Mononuclear cell (primary cell): ENCODE data around the gene SNX13. TPM values are rescaled to one million over a fixed set of nuclear protein-coding genes. Genes with fewer than 3 reads are reported as not detected.

Source experiments
- H3K27me3 ChIP-seq: 2 replicates; pipeline ENCODE4 v1.6.0; 2011; ENCODE audit warnings: low read length, control low read depth; ENCODE audit not compliant: insufficient read depth
- H3K4me1 ChIP-seq: 2 replicates; pipeline ENCODE4 v1.5.1; 2011; ENCODE audit warnings: mild to moderate bottlenecking, low read length, control low read depth; ENCODE audit not compliant: insufficient read depth
- H3K4me3 ChIP-seq: 2 replicates; pipeline ENCODE4 v1.5.1; 2011; ENCODE audit warnings: mild to moderate bottlenecking, low read length, moderate library complexity
- H3K9me3 ChIP-seq: 2 replicates; pipeline ENCODE4 v1.5.1; 2011; ENCODE audit warnings: low read depth, mild to moderate bottlenecking, control low read depth, low read length
- total RNA-seq: library from RNA; depleted of rRNA; stranded (reverse); fragments of >200 nt; gene quantifications from one replicate; pipeline ENCODE4 v1.2.3, GENCODE V29; 2012

The SNX13 gene
- 57.2 TPM for total RNA-seq

GRCh38 chr7:17940302-17940883 lies at the start of gene SNX13:
Gene SNX13 (minus strand): TSS chr7:17940494. CDS start chr7:17940295, 199 bp downstream.
- H3K9me3 ChIP-seq, result no peaks in the 10 kb centered on the region

GRCh38 chr7:17989546-17989945 lies 49.3 kb upstream of the SNX13 start:
- Histone ChIP-seq H3K4me1 (no peaks in the 10 kb centered on the region), H3K4me3 (no peak overlapping the region), H3K27me3 (no peaks in the 10 kb centered on the region), H3K9me3 (no peaks in the 10 kb centered on the region)

More at GRCh38 chr7:17940302-17940883, at the start of gene SNX13:
- Histone ChIP-seq H3K4me1 (peaks cover 26% of the 10 kb centered on the region), H3K27me3 (no peaks in the 10 kb centered on the region), H3K4me3 (peak within 1 kb of the TSS; percentile 85)

GRCh38 chr7:17988858-17989257 lies 48.6 kb upstream of the SNX13 start:
- Histone ChIP-seq H3K4me3 (no peak overlapping the region), H3K27me3 (no peaks in the 10 kb centered on the region), H3K9me3 (no peaks in the 10 kb centered on the region), H3K4me1 (peaks cover 2% of the 10 kb centered on the region)

- no peaks in the 10 kb centered on the region for H3K9me3 ChIP-seq
- no peaks in the 10 kb centered on the region for H3K27me3 ChIP-seq
- no peak overlapping the region for H3K4me3 ChIP-seq
- H3K4me1 ChIP-seq, result peaks cover 8% of the 10 kb centered on the region
Measured at GRCh38 chr7:17988141-17988540, 47.8 kb upstream of the SNX13 start.

- no peaks in the 10 kb centered on the region for H3K9me3 ChIP-seq
- H3K27me3 ChIP-seq, result no peaks in the 10 kb centered on the region
- H3K4me3 ChIP-seq, result no peak overlapping the region
- H3K4me1 ChIP-seq, result peaks cover 8% of the 10 kb centered on the region
Measured at GRCh38 chr7:17986851-17987250, 46.6 kb upstream of the SNX13 start.

- Histone ChIP-seq H3K27me3 (no peaks in the 10 kb centered on the region), H3K4me1 (peaks cover 8% of the 10 kb centered on the region), H3K4me3 (no peak overlapping the region), H3K9me3 (no peaks in the 10 kb centered on the region)
Measured at GRCh38 chr7:17985473-17986239, 45.4 kb upstream of the SNX13 start.

- no peaks in the 10 kb centered on the region for H3K9me3 ChIP-seq
- H3K4me3 ChIP-seq, result no peak overlapping the region
- no peaks in the 10 kb centered on the region for H3K27me3 ChIP-seq
- H3K4me1 ChIP-seq, result peaks cover 8% of the 10 kb centered on the region
Measured at GRCh38 chr7:17984288-17984687, 44.0 kb upstream of the SNX13 start.

- no peaks in the 10 kb centered on the region for H3K9me3 ChIP-seq
- peaks cover 8% of the 10 kb centered on the region for H3K4me1 ChIP-seq
- no peaks in the 10 kb centered on the region for H3K27me3 ChIP-seq
- H3K4me3 ChIP-seq, result no peak overlapping the region
Measured at GRCh38 chr7:17983221-17984062, 43.1 kb upstream of the SNX13 start.

GRCh38 chr7:17976952-17977351 lies 36.7 kb upstream of the SNX13 start:
- Histone ChIP-seq H3K4me3 (no peak overlapping the region), H3K4me1 (no peaks in the 10 kb centered on the region), H3K27me3 (no peaks in the 10 kb centered on the region), H3K9me3 (no peaks in the 10 kb centered on the region)

GRCh38 chr7:17971411-17971810 lies 31.1 kb upstream of the SNX13 start:
- no peak overlapping the region for H3K4me3 ChIP-seq
- H3K9me3 ChIP-seq, result no peaks in the 10 kb centered on the region
- H3K4me1 ChIP-seq, result no peaks in the 10 kb centered on the region
- H3K27me3 ChIP-seq, result no peaks in the 10 kb centered on the region

- Histone ChIP-seq H3K4me1 (no peaks in the 10 kb centered on the region), H3K9me3 (no peaks in the 10 kb centered on the region), H3K4me3 (no peak overlapping the region), H3K27me3 (no peaks in the 10 kb centered on the region)
Measured at GRCh38 chr7:17968791-17969715, 28.8 kb upstream of the SNX13 start.

GRCh38 chr7:17966706-17967105 lies 26.4 kb upstream of the SNX13 start:
- Histone ChIP-seq H3K27me3 (no peaks in the 10 kb centered on the region), H3K4me1 (no peaks in the 10 kb centered on the region), H3K9me3 (no peaks in the 10 kb centered on the region), H3K4me3 (no peak overlapping the region)

- Histone ChIP-seq H3K27me3 (no peaks in the 10 kb centered on the region), H3K9me3 (no peaks in the 10 kb centered on the region), H3K4me1 (no peaks in the 10 kb centered on the region), H3K4me3 (no peak overlapping the region)
Measured at GRCh38 chr7:17965603-17966002, 25.3 kb upstream of the SNX13 start.

GRCh38 chr7:17963281-17963680 lies 23.0 kb upstream of the SNX13 start:
- Histone ChIP-seq H3K27me3 (no peaks in the 10 kb centered on the region), H3K4me1 (no peaks in the 10 kb centered on the region), H3K9me3 (no peaks in the 10 kb centered on the region), H3K4me3 (no peak overlapping the region)
